ENCODE measurements around the gene CUBN.

CUBN gene

DNA sequence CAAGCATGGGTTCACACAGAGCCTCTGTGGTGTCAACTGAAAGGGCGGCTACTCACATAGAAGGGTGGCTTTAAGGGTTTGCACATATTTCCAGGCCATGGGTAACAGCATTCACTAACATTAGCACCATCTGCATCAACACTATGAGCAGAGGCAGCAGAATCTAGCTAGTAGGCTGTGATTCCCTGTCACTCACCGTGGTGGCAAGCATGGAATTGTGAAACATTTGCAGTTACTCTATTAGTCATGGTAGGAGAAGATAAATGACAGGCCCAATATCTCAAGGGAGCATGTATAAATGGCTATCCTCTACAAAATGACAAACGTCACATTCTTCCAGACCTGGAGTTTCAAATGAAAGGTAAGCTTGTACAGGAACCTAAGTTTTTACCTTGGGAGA, 32.2 kb upstream of the CUBN start:
- no peaks in the 10 kb centered on the region for H3K4me1 ChIP-seq (ENCODE audit: control insufficient read depth, insufficient read depth, low read length, poor library complexity, severe bottlenecking)
- no peak overlapping the region for H3K4me3 ChIP-seq (ENCODE audit: extremely low read depth, insufficient read depth, low read length, poor library complexity, severe bottlenecking)
- H3K27ac ChIP-seq (ENCODE audit: low read depth, low read length, severe bottlenecking): no peak overlapping the region
- no peaks in the 10 kb centered on the region for H3K9me3 ChIP-seq (ENCODE audit: control insufficient read depth, low read length)
- 100% methylated on average over 1 of the region's 3 CpGs for WGBS, 2 experiments (ENCODE audit: insufficient coverage in 2 of 2)
- no peaks in the 10 kb centered on the region for H3K36me3 ChIP-seq (ENCODE audit: control insufficient read depth, insufficient read depth, low read length)

GRCh38 chr10:17157024-17157423, 27.4 kb upstream of the CUBN start:
- WGBS, 2 experiments (ENCODE audit: insufficient coverage in 2 of 2): 88% methylated on average over 1 of the region's 2 CpGs; no CpG with 5 or more reads in 1 of the 2 experiments
- no peaks in the 10 kb centered on the region for H3K9me3 ChIP-seq (ENCODE audit: control insufficient read depth, low read length)
- no peak overlapping the region for H3K4me3 ChIP-seq (ENCODE audit: extremely low read depth, insufficient read depth, low read length, poor library complexity, severe bottlenecking)
- H3K36me3 ChIP-seq (ENCODE audit: control insufficient read depth, insufficient read depth, low read length): no peaks in the 10 kb centered on the region
- H3K27ac ChIP-seq (ENCODE audit: low read depth, low read length, severe bottlenecking): no peak overlapping the region
- H3K4me1 ChIP-seq (ENCODE audit: control insufficient read depth, insufficient read depth, low read length, poor library complexity, severe bottlenecking): no peaks in the 10 kb centered on the region

GRCh38 chr10:17155826-17156225, 26.2 kb upstream of the CUBN start:
- Histone ChIP-seq H3K36me3 (ENCODE audit: control insufficient read depth, insufficient read depth, low read length) (no peaks in the 10 kb centered on the region), H3K27ac (ENCODE audit: low read depth, low read length, severe bottlenecking) (no peak overlapping the region), H3K4me3 (ENCODE audit: extremely low read depth, insufficient read depth, low read length, poor library complexity, severe bottlenecking) (no peak overlapping the region), H3K4me1 (ENCODE audit: control insufficient read depth, insufficient read depth, low read length, poor library complexity, severe bottlenecking) (no peaks in the 10 kb centered on the region), H3K9me3 (ENCODE audit: control insufficient read depth, low read length) (no peaks in the 10 kb centered on the region)

GRCh38 chr10:17154116-17154515, 24.5 kb upstream of the CUBN start:
- Histone ChIP-seq H3K36me3 (ENCODE audit: control insufficient read depth, insufficient read depth, low read length) (no peaks in the 10 kb centered on the region), H3K9me3 (ENCODE audit: control insufficient read depth, low read length) (no peaks in the 10 kb centered on the region), H3K27ac (ENCODE audit: low read depth, low read length, severe bottlenecking) (no peak overlapping the region), H3K4me1 (ENCODE audit: control insufficient read depth, insufficient read depth, low read length, poor library complexity, severe bottlenecking) (no peaks in the 10 kb centered on the region), H3K4me3 (ENCODE audit: extremely low read depth, insufficient read depth, low read length, poor library complexity, severe bottlenecking) (no peak overlapping the region)

DNA sequence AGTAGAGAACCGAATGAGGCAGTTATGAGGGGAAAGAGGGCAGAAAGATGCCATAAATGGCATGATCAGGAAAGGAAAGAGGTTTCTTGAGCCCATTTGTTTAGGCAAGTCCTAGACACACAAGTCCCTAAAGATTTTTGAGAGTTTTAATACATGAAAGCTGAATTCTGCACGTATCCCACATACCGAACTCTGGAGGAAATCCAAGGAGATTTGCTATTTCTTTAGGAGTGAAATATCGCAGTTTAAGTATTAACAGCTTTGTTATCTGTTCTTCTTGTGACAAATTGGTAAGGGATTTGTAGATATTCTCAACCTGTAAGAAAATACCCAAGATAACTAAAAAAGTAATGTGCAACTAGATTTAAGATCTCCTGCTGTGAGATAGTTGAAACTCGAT, 23.7 kb upstream of the CUBN start:
- Histone ChIP-seq H3K9me3 (ENCODE audit: control insufficient read depth, low read length) (no peaks in the 10 kb centered on the region), H3K36me3 (ENCODE audit: control insufficient read depth, insufficient read depth, low read length) (no peaks in the 10 kb centered on the region), H3K4me1 (ENCODE audit: control insufficient read depth, insufficient read depth, low read length, poor library complexity, severe bottlenecking) (peaks cover under 1% of the 10 kb centered on the region), H3K4me3 (ENCODE audit: extremely low read depth, insufficient read depth, low read length, poor library complexity, severe bottlenecking) (no peak overlapping the region), H3K27ac (ENCODE audit: low read depth, low read length, severe bottlenecking) (no peak overlapping the region)
- WGBS, 2 experiments (ENCODE audit: insufficient coverage in 2 of 2): 83 to 97% methylated on average over 1 to 5 of the region's 5 CpGs

DNA sequence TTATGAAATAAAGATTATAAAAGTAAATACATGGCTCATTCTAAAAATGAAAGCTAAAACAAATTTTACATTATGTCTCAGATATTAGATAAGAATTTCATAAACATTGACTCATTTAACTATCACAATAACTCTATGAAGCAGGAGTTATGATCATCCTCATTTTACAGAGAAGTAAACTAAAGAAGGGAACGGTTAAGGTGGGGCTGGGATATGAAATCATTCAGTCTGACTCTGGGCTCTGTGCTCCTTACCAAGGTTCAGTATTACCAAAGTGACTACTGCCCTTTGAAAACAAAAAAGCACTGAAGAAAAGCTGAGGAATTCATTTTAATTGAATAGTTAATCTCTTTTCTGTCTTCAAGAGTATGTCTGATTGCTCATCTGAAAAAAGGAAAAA, 22.1 kb upstream of the CUBN start:
- Histone ChIP-seq H3K4me1 (ENCODE audit: control insufficient read depth, insufficient read depth, low read length, poor library complexity, severe bottlenecking) (peaks cover 4% of the 10 kb centered on the region), H3K9me3 (ENCODE audit: control insufficient read depth, low read length) (no peaks in the 10 kb centered on the region), H3K4me3 (ENCODE audit: extremely low read depth, insufficient read depth, low read length, poor library complexity, severe bottlenecking) (no peak overlapping the region), H3K36me3 (ENCODE audit: control insufficient read depth, insufficient read depth, low read length) (no peaks in the 10 kb centered on the region), H3K27ac (ENCODE audit: low read depth, low read length, severe bottlenecking) (no peak overlapping the region)
- no CpG with 5 or more reads among the region's 1 CpG for WGBS, 2 experiments (ENCODE audit: insufficient coverage in 2 of 2)

- H3K27ac ChIP-seq (ENCODE audit: low read depth, low read length, severe bottlenecking): peak overlapping the region; percentile 0
Observed at GRCh38 chr10:17147884-17148489, 18.4 kb upstream of the CUBN start.

DNA sequence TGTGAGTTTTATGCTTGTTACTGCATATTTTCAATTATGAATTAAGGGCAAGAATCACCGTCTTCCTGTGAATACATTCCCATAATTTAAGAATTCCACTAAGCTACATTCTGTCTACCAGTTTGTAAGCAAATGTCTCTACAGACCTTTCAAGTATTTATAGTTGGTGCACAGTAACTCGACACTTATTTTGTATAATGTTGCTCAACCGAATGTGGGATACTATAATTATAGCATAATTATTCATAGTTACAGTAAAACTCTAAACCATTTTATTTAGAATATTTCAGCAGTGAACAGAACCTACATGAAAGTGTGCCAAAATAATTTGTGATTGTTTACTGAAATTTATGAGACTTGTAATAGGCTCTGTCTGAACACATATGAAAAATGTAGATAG, 17.3 kb upstream of the CUBN start:
- no CpG with 5 or more reads among the region's 3 CpGs for WGBS, 2 experiments (ENCODE audit: insufficient coverage in 2 of 2)
- Histone ChIP-seq H3K27ac (ENCODE audit: low read depth, low read length, severe bottlenecking) (no peak overlapping the region), H3K9me3 (ENCODE audit: control insufficient read depth, low read length) (no peaks in the 10 kb centered on the region), H3K4me1 (ENCODE audit: control insufficient read depth, insufficient read depth, low read length, poor library complexity, severe bottlenecking) (peaks cover 4% of the 10 kb centered on the region), H3K36me3 (ENCODE audit: control insufficient read depth, insufficient read depth, low read length) (no peaks in the 10 kb centered on the region), H3K4me3 (ENCODE audit: extremely low read depth, insufficient read depth, low read length, poor library complexity, severe bottlenecking) (no peak overlapping the region)

More at GRCh38 chr10:17147884-17148489, 18.4 kb upstream of the CUBN start:
- WGBS, 2 experiments (ENCODE audit: insufficient coverage in 2 of 2): no CpG with 5 or more reads among the region's 5 CpGs
- no peak overlapping the region for H3K4me3 ChIP-seq (ENCODE audit: extremely low read depth, insufficient read depth, low read length, poor library complexity, severe bottlenecking)
- peaks cover 4% of the 10 kb centered on the region for H3K4me1 ChIP-seq (ENCODE audit: control insufficient read depth, insufficient read depth, low read length, poor library complexity, severe bottlenecking)
- H3K9me3 ChIP-seq (ENCODE audit: control insufficient read depth, low read length): no peaks in the 10 kb centered on the region
- H3K36me3 ChIP-seq (ENCODE audit: control insufficient read depth, insufficient read depth, low read length): no peaks in the 10 kb centered on the region

GRCh38 chr10:17145239-17145638, 15.6 kb upstream of the CUBN start:
- 100% methylated on average over 1 of the region's 1 CpG; no CpG with 5 or more reads in 1 of the 2 experiments for WGBS, 2 experiments (ENCODE audit: insufficient coverage in 2 of 2)
- Histone ChIP-seq H3K9me3 (ENCODE audit: control insufficient read depth, low read length) (no peaks in the 10 kb centered on the region), H3K27ac (ENCODE audit: low read depth, low read length, severe bottlenecking) (no peak overlapping the region), H3K36me3 (ENCODE audit: control insufficient read depth, insufficient read depth, low read length) (no peaks in the 10 kb centered on the region), H3K4me1 (ENCODE audit: control insufficient read depth, insufficient read depth, low read length, poor library complexity, severe bottlenecking) (peaks cover 4% of the 10 kb centered on the region), H3K4me3 (ENCODE audit: extremely low read depth, insufficient read depth, low read length, poor library complexity, severe bottlenecking) (no peak overlapping the region)

DNA sequence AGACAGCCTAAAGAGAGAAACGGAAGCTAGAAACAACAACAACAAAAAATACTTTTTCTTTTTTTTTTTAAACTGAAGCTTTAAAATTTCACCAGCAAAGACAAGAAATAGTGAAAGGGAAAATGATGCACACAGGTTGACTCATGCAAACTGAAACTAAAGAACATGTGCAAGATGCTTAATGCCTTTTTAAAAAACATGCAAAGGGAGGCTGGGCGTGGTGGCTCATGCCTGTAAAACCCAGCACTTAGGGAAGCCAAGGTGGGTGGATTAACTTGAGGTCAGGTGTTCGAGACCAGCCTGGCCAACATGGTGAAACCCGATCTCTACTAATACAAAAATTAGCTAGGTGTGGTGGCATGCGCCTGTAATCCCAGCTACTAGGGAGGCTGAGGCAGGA, 15.1 kb upstream of the CUBN start:
- 87 to 100% methylated on average over 3 of the region's 5 CpGs for WGBS, 2 experiments (ENCODE audit: insufficient coverage in 2 of 2)
- H3K9me3 ChIP-seq (ENCODE audit: control insufficient read depth, low read length): no peaks in the 10 kb centered on the region
- peaks cover 4% of the 10 kb centered on the region for H3K4me1 ChIP-seq (ENCODE audit: control insufficient read depth, insufficient read depth, low read length, poor library complexity, severe bottlenecking)
- no peak overlapping the region for H3K4me3 ChIP-seq (ENCODE audit: extremely low read depth, insufficient read depth, low read length, poor library complexity, severe bottlenecking)
- H3K27ac ChIP-seq (ENCODE audit: low read depth, low read length, severe bottlenecking): no peak overlapping the region
- no peaks in the 10 kb centered on the region for H3K36me3 ChIP-seq (ENCODE audit: control insufficient read depth, insufficient read depth, low read length)

DNA sequence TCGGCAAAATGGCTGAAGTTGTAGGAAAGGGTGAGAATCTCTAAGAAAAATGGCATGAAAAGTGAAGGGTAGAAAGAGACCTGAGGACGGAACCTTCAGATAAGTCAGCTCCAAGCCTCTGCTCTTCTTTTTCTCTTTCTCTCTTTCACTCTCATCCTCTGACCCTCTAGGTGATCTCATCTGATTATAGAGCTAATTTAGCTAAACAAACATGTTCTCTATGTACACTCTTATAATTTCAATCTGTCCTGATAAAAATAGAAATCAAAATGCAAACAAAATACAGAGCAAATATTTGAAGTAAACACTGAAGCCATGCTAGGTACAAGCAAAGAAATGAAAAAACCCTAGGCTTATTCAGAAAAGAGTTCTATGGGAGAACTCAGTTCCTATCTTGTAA, 14.4 kb upstream of the CUBN start:
- WGBS, 2 experiments (ENCODE audit: insufficient coverage in 2 of 2): 83 to 100% methylated on average over 1 of the region's 2 CpGs

More for the DNA sequence above, 14.4 kb upstream of the CUBN start:
- Histone ChIP-seq H3K4me1 (ENCODE audit: control insufficient read depth, insufficient read depth, low read length, poor library complexity, severe bottlenecking) (peaks cover 4% of the 10 kb centered on the region), H3K4me3 (ENCODE audit: extremely low read depth, insufficient read depth, low read length, poor library complexity, severe bottlenecking) (no peak overlapping the region), H3K36me3 (ENCODE audit: control insufficient read depth, insufficient read depth, low read length) (no peaks in the 10 kb centered on the region), H3K9me3 (ENCODE audit: control insufficient read depth, low read length) (no peaks in the 10 kb centered on the region), H3K27ac (ENCODE audit: low read depth, low read length, severe bottlenecking) (no peak overlapping the region)

Data from mesodermal cell (in vitro differentiated cells).